ENCODE data around the gene CD36. TPM values are rescaled to one million over a fixed set of nuclear protein-coding genes. Genes with fewer than 3 reads are reported as not detected.
A peak's percentile ranks its signal among the peaks of the same experiment; 100 is the strongest.

CD36 gene
- total RNA-seq, 5 donors from 2014 or later (not counting 1 experiment from before 2014, with no cell fraction given): 0.32 to 0.70 (median 0.42) TPM; not detected in 1

- Histone ChIP-seq H3K4me3 (ENCODE audit: control insufficient read depth in 1 of 2, extremely low read depth in 1 of 2, low read length in 1 of 2) (no peak overlapping the region), H3K27me3 (replicated peaks in 1 of 2; ENCODE audit: control insufficient read depth in 2 of 2, extremely low read depth in 1 of 2, insufficient read depth in 2 of 2, low read length in 1 of 2) (no peaks in the 10 kb centered on the region), H3K36me3 (ENCODE audit: control insufficient read depth in 2 of 2, extremely low read depth in 1 of 2, insufficient read depth in 1 of 2, low read length in 1 of 2) (no peaks in the 10 kb centered on the region), H3K4me1 (ENCODE audit: control insufficient read depth in 1 of 2, extremely low read depth in 1 of 2, insufficient read depth in 2 of 2, low read length in 2 of 2) (no peaks in the 10 kb centered on the region), H3K9me3 (no peaks in the 10 kb centered on the region), H3K27ac (ENCODE audit: low read length) (no peak overlapping the region)
- no CpG with 5 or more reads among the region's 5 CpGs for WGBS (ENCODE audit: insufficient coverage)
- ChIA-PET CTCF (interaction anchor here in 1 of 2 donors (0.6 kb wide), 2 partner anchors 11 to 622 kb away, joined by 3 to 5 read pairs; no protein-coding TSS in a partner anchor), POLR2A (no interaction called here)
- Mint-ChIP-seq H3K4me1 (no peaks in the 10 kb centered on the region), H3K9me3 (no peaks in the 10 kb centered on the region), H3K36me3 (no peaks in the 10 kb centered on the region), H3K27me3 (peaks cover 0 to 4% of the 10 kb centered on the region in 2 donors), H3K27ac (no peak overlapping the region), H3K4me3 (no peak overlapping the region)
- peak in 1 of 35 experiments; percentile 18 for DNase-seq
- no peak for ATAC-seq (replicated peaks in 1 of 4)
Measured at GRCh38 chr7:80699045-80699638, 60.7 kb downstream of the CD36 start.

GRCh38 chr7:80699721-80700256 lies 61.3 kb downstream of the CD36 start:
- POLR2A ChIA-PET: no interaction called here
- H3K36me3 Mint-ChIP-seq: no peaks in the 10 kb centered on the region
- H3K9me3 ChIP-seq: no peaks in the 10 kb centered on the region

GRCh38 chr7:80703272-80703671 lies 64.8 kb downstream of the CD36 start:
- H3K4me1 Mint-ChIP-seq: no peaks in the 10 kb centered on the region
- Histone ChIP-seq H3K4me3 (ENCODE audit: control insufficient read depth in 1 of 2, extremely low read depth in 1 of 2, low read length in 1 of 2) (no peak overlapping the region), H3K36me3 (ENCODE audit: control insufficient read depth in 2 of 2, extremely low read depth in 1 of 2, insufficient read depth in 1 of 2, low read length in 1 of 2) (no peaks in the 10 kb centered on the region), H3K4me1 (ENCODE audit: control insufficient read depth in 1 of 2, extremely low read depth in 1 of 2, insufficient read depth in 2 of 2, low read length in 2 of 2) (no peaks in the 10 kb centered on the region), H3K27ac (ENCODE audit: low read length) (no peak overlapping the region), H3K27me3 (replicated peaks in 1 of 2; ENCODE audit: control insufficient read depth in 2 of 2, extremely low read depth in 1 of 2, insufficient read depth in 2 of 2, low read length in 1 of 2) (no peaks in the 10 kb centered on the region), H3K9me3 (no peaks in the 10 kb centered on the region)
- no peaks in the 10 kb centered on the region for H3K36me3 Mint-ChIP-seq
- H3K27ac Mint-ChIP-seq: no peak overlapping the region
- POLR2A ChIA-PET: no interaction called here
- H3K9me3 Mint-ChIP-seq: no peaks in the 10 kb centered on the region
- 89% methylated on average over 1 of the region's 1 CpG for WGBS (ENCODE audit: insufficient coverage)
- no peak overlapping the region for H3K4me3 Mint-ChIP-seq
- CTCF ChIA-PET: interaction anchor here in 1 of 2 donors (0.6 kb wide), 1 partner anchor 631 kb away, joined by 4 read pairs; no protein-coding TSS in a partner anchor
- ATAC-seq (replicated peaks in 1 of 4) (no peak), DNase-seq (no peak)
- peaks cover 0 to 4% of the 10 kb centered on the region in 2 donors for H3K27me3 Mint-ChIP-seq

More at GRCh38 chr7:80699721-80700256, 61.3 kb downstream of the CD36 start:
- no peak for ATAC-seq (replicated peaks in 1 of 4)
- Mint-ChIP-seq H3K27me3 (peaks cover 0 to 4% of the 10 kb centered on the region in 2 donors), H3K9me3 (no peaks in the 10 kb centered on the region), H3K27ac (no peak overlapping the region), H3K4me3 (no peak overlapping the region), H3K4me1 (no peaks in the 10 kb centered on the region)
- no peak overlapping the region for H3K4me3 ChIP-seq (ENCODE audit: control insufficient read depth in 1 of 2, extremely low read depth in 1 of 2, low read length in 1 of 2)
- WGBS (ENCODE audit: insufficient coverage): 80% methylated on average over 1 of the region's 4 CpGs
- no peaks in the 10 kb centered on the region for H3K27me3 ChIP-seq (replicated peaks in 1 of 2; ENCODE audit: control insufficient read depth in 2 of 2, extremely low read depth in 1 of 2, insufficient read depth in 2 of 2, low read length in 1 of 2)
- CTCF ChIA-PET: no interaction called here
- no peaks in the 10 kb centered on the region for H3K4me1 ChIP-seq (ENCODE audit: control insufficient read depth in 1 of 2, extremely low read depth in 1 of 2, insufficient read depth in 2 of 2, low read length in 2 of 2)
- no peaks in the 10 kb centered on the region for H3K36me3 ChIP-seq (ENCODE audit: control insufficient read depth in 2 of 2, extremely low read depth in 1 of 2, insufficient read depth in 1 of 2, low read length in 1 of 2)
- DNase-seq: no peak
- H3K27ac ChIP-seq (ENCODE audit: low read length): no peak overlapping the region

- H3K27me3 Mint-ChIP-seq: peaks cover 0 to 4% of the 10 kb centered on the region in 2 donors
- H3K27ac ChIP-seq (ENCODE audit: low read length): no peak overlapping the region
- H3K4me1 Mint-ChIP-seq: no peaks in the 10 kb centered on the region
- no peaks in the 10 kb centered on the region for H3K27me3 ChIP-seq (replicated peaks in 1 of 2; ENCODE audit: control insufficient read depth in 2 of 2, extremely low read depth in 1 of 2, insufficient read depth in 2 of 2, low read length in 1 of 2)
- H3K9me3 ChIP-seq: no peaks in the 10 kb centered on the region
- ATAC-seq (replicated peaks in 1 of 4) (no peak), DNase-seq (no peak)
- POLR2A ChIA-PET: no interaction called here
- WGBS (ENCODE audit: insufficient coverage): no CpG with 5 or more reads among the region's 2 CpGs
- H3K36me3 Mint-ChIP-seq: no peaks in the 10 kb centered on the region
- peaks cover 0 to 6% (median 0%) of the 10 kb centered on the region in 3 donors for H3K9me3 Mint-ChIP-seq
- no peak overlapping the region for H3K4me3 Mint-ChIP-seq
- no peaks in the 10 kb centered on the region for H3K4me1 ChIP-seq (ENCODE audit: control insufficient read depth in 1 of 2, extremely low read depth in 1 of 2, insufficient read depth in 2 of 2, low read length in 2 of 2)
- no peaks in the 10 kb centered on the region for H3K36me3 ChIP-seq (ENCODE audit: control insufficient read depth in 2 of 2, extremely low read depth in 1 of 2, insufficient read depth in 1 of 2, low read length in 1 of 2)
- CTCF ChIA-PET: no interaction called here
- no peak overlapping the region for H3K4me3 ChIP-seq (ENCODE audit: control insufficient read depth in 1 of 2, extremely low read depth in 1 of 2, low read length in 1 of 2)
- no peak overlapping the region for H3K27ac Mint-ChIP-seq
Measured at GRCh38 chr7:80705130-80705781, 66.8 kb downstream of the CD36 start.

GRCh38 chr7:80707318-80707717 lies 68.9 kb downstream of the CD36 start:
- no peaks in the 10 kb centered on the region for H3K36me3 ChIP-seq (ENCODE audit: control insufficient read depth in 2 of 2, extremely low read depth in 1 of 2, insufficient read depth in 1 of 2, low read length in 1 of 2)
- ChIA-PET CTCF (interaction anchor here in 1 of 2 donors (0.7 kb wide), 1 partner anchor 764 kb away, joined by 4 read pairs; no protein-coding TSS in a partner anchor), POLR2A (no interaction called here)
- WGBS (ENCODE audit: insufficient coverage): 40% methylated on average over 1 of the region's 1 CpG
- Mint-ChIP-seq H3K4me3 (no peak overlapping the region), H3K36me3 (no peaks in the 10 kb centered on the region), H3K27ac (no peak overlapping the region), H3K9me3 (peaks cover 0 to 7% (median 0%) of the 10 kb centered on the region in 3 donors), H3K4me1 (no peaks in the 10 kb centered on the region), H3K27me3 (peaks cover 0 to 2% of the 10 kb centered on the region in 2 donors)
- no peak for DNase-seq
- H3K27ac ChIP-seq (ENCODE audit: low read length): no peak overlapping the region
- no peaks in the 10 kb centered on the region for H3K4me1 ChIP-seq (ENCODE audit: control insufficient read depth in 1 of 2, extremely low read depth in 1 of 2, insufficient read depth in 2 of 2, low read length in 2 of 2)
- ATAC-seq (replicated peaks in 1 of 4): no peak
- no peaks in the 10 kb centered on the region for H3K27me3 ChIP-seq (replicated peaks in 1 of 2; ENCODE audit: control insufficient read depth in 2 of 2, extremely low read depth in 1 of 2, insufficient read depth in 2 of 2, low read length in 1 of 2)
- H3K4me3 ChIP-seq (ENCODE audit: control insufficient read depth in 1 of 2, extremely low read depth in 1 of 2, low read length in 1 of 2): no peak overlapping the region
- no peaks in the 10 kb centered on the region for H3K9me3 ChIP-seq

DNA sequence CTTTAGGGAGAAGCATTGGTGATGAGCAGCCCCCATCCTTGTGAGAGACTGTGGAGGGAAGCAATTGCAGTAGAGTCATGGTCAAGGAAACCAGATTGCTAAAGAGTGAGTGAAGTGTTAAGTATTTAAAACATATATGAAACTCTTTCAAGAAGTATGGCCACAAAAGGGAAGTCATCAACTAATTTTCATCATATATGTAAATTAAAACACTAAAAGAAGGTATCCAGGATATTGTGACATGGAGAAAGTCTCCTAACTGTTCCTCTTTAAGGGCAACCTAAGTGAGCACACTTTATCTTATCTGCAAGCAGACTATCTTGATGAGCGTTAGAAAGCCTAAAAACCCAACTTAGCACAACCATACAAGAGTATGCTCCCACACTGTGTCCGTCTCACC lies 69.7 kb downstream of the CD36 start:
- CTCF ChIA-PET: no interaction called here
- no peaks in the 10 kb centered on the region for H3K27me3 Mint-ChIP-seq
- DNase-seq: no peak
- no peaks in the 10 kb centered on the region for H3K4me1 Mint-ChIP-seq
- Histone ChIP-seq H3K27me3 (replicated peaks in 1 of 2; ENCODE audit: control insufficient read depth in 2 of 2, extremely low read depth in 1 of 2, insufficient read depth in 2 of 2, low read length in 1 of 2) (no peaks in the 10 kb centered on the region), H3K9me3 (no peaks in the 10 kb centered on the region), H3K36me3 (ENCODE audit: control insufficient read depth in 2 of 2, extremely low read depth in 1 of 2, insufficient read depth in 1 of 2, low read length in 1 of 2) (no peaks in the 10 kb centered on the region), H3K4me3 (ENCODE audit: control insufficient read depth in 1 of 2, extremely low read depth in 1 of 2, low read length in 1 of 2) (no peak overlapping the region), H3K27ac (ENCODE audit: low read length) (no peak overlapping the region), H3K4me1 (ENCODE audit: control insufficient read depth in 1 of 2, extremely low read depth in 1 of 2, insufficient read depth in 2 of 2, low read length in 2 of 2) (no peaks in the 10 kb centered on the region)
- H3K27ac Mint-ChIP-seq: no peak overlapping the region
- H3K9me3 Mint-ChIP-seq: peaks cover 0 to 7% (median 2%) of the 10 kb centered on the region in 3 donors
- H3K4me3 Mint-ChIP-seq: no peak overlapping the region
- POLR2A ChIA-PET: no interaction called here
- WGBS (ENCODE audit: insufficient coverage): no CpG with 5 or more reads among the region's 2 CpGs
- no peaks in the 10 kb centered on the region for H3K36me3 Mint-ChIP-seq
- no peak for ATAC-seq (replicated peaks in 1 of 4)
